Naive thymus-derived CD4-positive, alpha-beta T cell (primary cell): ENCODE results near the gene REM2. TPM values are rescaled to one million over a fixed set of nuclear protein-coding genes. Genes with fewer than 3 reads are reported as not detected.
A peak's percentile ranks its signal among the peaks of the same experiment; 100 is the strongest.

ENCODE experiments used
- ATAC-seq: fragments of 150-1000 bp; cut with Tn5 transposase; 2 replicates; pipeline ENCODE4 v1.10.0; 2021; ENCODE audit warnings: mild to moderate bottlenecking, moderate library complexity
- CTCF ChIA-PET: fragments of 350-600 bp; sonication (Branson Sonifier 250); formaldehyde crosslinking; loops from one replicate; lab custom pipeline; 2021; ENCODE audit warnings: antibody characterized with exemption; lab: Charles Lee
- POLR2A ChIA-PET: fragments of 350-600 bp; sonication (Branson Sonifier 250); formaldehyde crosslinking; loops from one replicate; lab custom pipeline; 2021; ENCODE audit warnings: antibody characterized with exemption, inconsistent platforms; lab: Charles Lee
- DNase-seq, 9 donors: peaks; one replicate each; pipeline versions ENCODE4 v3.0.0 to v3.0.0-alpha.2; 2020 to 2022; ENCODE audit warnings: mixed read lengths in 1 of 9
- H3K27ac ChIP-seq: one replicate; pipeline ENCODE4 v1.7.0; 2013; ENCODE audit warnings: mild to moderate bottlenecking, low read depth, low read length, moderate library complexity
- H3K27me3 ChIP-seq, 2 donors: one replicate each; pipeline ENCODE4 v1.7.0; 2013; ENCODE audit warnings: low read length in 2 of 2, mild to moderate bottlenecking in 2 of 2, moderate library complexity in 2 of 2; ENCODE audit not compliant: control insufficient read depth in 2 of 2, insufficient read depth in 2 of 2
- H3K36me3 ChIP-seq, 3 experiments: 1 replicate in 2 of 3; 2 replicates in 1 of 3; pipeline ENCODE4 v1.7.0; 2013; ENCODE audit warnings: low read length in 3 of 3, mild to moderate bottlenecking in 3 of 3, moderate library complexity in 1 of 3; ENCODE audit not compliant: insufficient read depth in 3 of 3, control insufficient read depth in 2 of 3
- H3K4me1 ChIP-seq, 2 donors: one replicate each; pipeline ENCODE4 v1.7.0; 2013; ENCODE audit warnings: low read length in 2 of 2, mild to moderate bottlenecking in 2 of 2, moderate library complexity in 1 of 2; ENCODE audit not compliant: control insufficient read depth in 2 of 2, insufficient read depth in 2 of 2
- H3K4me3 ChIP-seq: 2 replicates; pipeline ENCODE4 v1.7.0; 2013; ENCODE audit warnings: mild to moderate bottlenecking, low read length
- H3K9me3 ChIP-seq, 3 experiments: 1 replicate in 2 of 3; 2 replicates in 1 of 3; pipeline ENCODE4 v1.7.0; 2013; ENCODE audit warnings: low read length in 3 of 3; ENCODE audit not compliant: control insufficient read depth in 2 of 3
- H3K27ac Mint-ChIP-seq, 9 donors: one replicate each; pipeline ENCODE4 v1.8.0; 2020 to 2022; ENCODE audit warnings: mixed read lengths in 9 of 9, mild to moderate bottlenecking in 8 of 9, moderate library complexity in 5 of 9, inconsistent platforms in 2 of 9
- H3K27me3 Mint-ChIP-seq, 5 donors: one replicate each; pipeline ENCODE4 v1.8.0; 2021 to 2022; ENCODE audit warnings: mixed read lengths in 5 of 5, mild to moderate bottlenecking in 1 of 5
- H3K36me3 Mint-ChIP-seq, 5 donors: one replicate each; pipeline ENCODE4 v1.8.0; 2020 to 2022; ENCODE audit warnings: mixed read lengths in 5 of 5, mild to moderate bottlenecking in 3 of 5, inconsistent platforms in 1 of 5
- H3K4me1 Mint-ChIP-seq, 7 donors: one replicate each; pipeline ENCODE4 v1.8.0; 2020 to 2022; ENCODE audit warnings: mixed read lengths in 7 of 7, mild to moderate bottlenecking in 3 of 7, inconsistent platforms in 1 of 7
- H3K4me3 Mint-ChIP-seq, 10 donors: one replicate each; pipeline ENCODE4 v1.8.0; 2020 to 2022; ENCODE audit warnings: mild to moderate bottlenecking in 10 of 10, mixed read lengths in 10 of 10, moderate library complexity in 6 of 10, inconsistent platforms in 2 of 10
- H3K9me3 Mint-ChIP-seq, 11 donors: one replicate each; pipeline ENCODE4 v1.8.0; 2020 to 2022; ENCODE audit warnings: mixed read lengths in 11 of 11, mild to moderate bottlenecking in 4 of 11, inconsistent platforms in 1 of 11, moderate library complexity in 1 of 11
- intact Hi-C, 2 donors: fragments of 100-400 bp; cut with micrococcal nuclease; formaldehyde crosslinking; loops; one replicate each; pipeline ENCODE4 v1.15.1; 2023
- polyA plus RNA-seq, 2 donors: library from polyadenylated mRNA; unstranded; fragments of 300-500 nt; fragmentation: Illumina TruSeq; gene quantifications; one replicate each; pipeline ENCODE4 v1.2.3, GENCODE V29; 2021
- total RNA-seq, 6 experiments: library from RNA in 5 of 6; stranded (reverse) in 5 of 6; gene quantifications; 1 replicate in 5 of 6; 2 replicates in 1 of 6; pipeline ENCODE4 v1.2.3 and lab custom pipeline; 2021 to 2026

The REM2 gene
- total and polyA plus RNA-seq, 7 experiments from 2014 or later = 0.58 to 8.6 (median 3.9) TPM

- Mint-ChIP-seq H3K4me3 (no peak overlapping the region), H3K27me3 (peaks cover 5 to 33% (median 11%) of the 10 kb centered on the region in 5 donors), H3K27ac (peak overlapping the region in 1 of 9 donors; percentile 12), H3K4me1 (peaks cover 0 to 10% (median 2%) of the 10 kb centered on the region in 7 donors), H3K9me3 (no peaks in the 10 kb centered on the region), H3K36me3 (no peaks in the 10 kb centered on the region)
- H3K4me3 ChIP-seq = no peak overlapping the region
- intact Hi-C loops = no loop called here
- H3K9me3 ChIP-seq = no peaks in the 10 kb centered on the region
- H3K36me3 ChIP-seq = no peaks in the 10 kb centered on the region
- peaks cover 0 to 4% of the 10 kb centered on the region in 2 donors for H3K4me1 ChIP-seq
- no peaks in the 10 kb centered on the region for H3K27me3 ChIP-seq
- ATAC-seq (no peak), DNase-seq (no peak)
- H3K27ac ChIP-seq = no peak overlapping the region
- POLR2A ChIA-PET = no interaction called here
- CTCF ChIA-PET = interaction anchor here (1.1 kb wide), 1 partner anchor 14 kb away, joined by 4 read pairs; no protein-coding TSS in a partner anchor
These were observed 40.6 kb upstream of the REM2 start for GRCh38 chr14:22842211-22843122.

GRCh38 chr14:22843123-22843925, 39.7 kb upstream of the REM2 start:
- Mint-ChIP-seq H3K36me3 (no peaks in the 10 kb centered on the region), H3K4me1 (peaks cover 0 to 4% (median 0%) of the 10 kb centered on the region in 7 donors), H3K27ac (peak overlapping the region in 1 of 9 donors; percentile 38), H3K4me3 (no peak overlapping the region), H3K9me3 (no peaks in the 10 kb centered on the region), H3K27me3 (peaks cover 5 to 37% (median 10%) of the 10 kb centered on the region in 5 donors)
- H3K27me3 ChIP-seq = no peaks in the 10 kb centered on the region
- ATAC-seq = no peak
- DNase-seq = no peak
- ChIA-PET CTCF (interaction anchor here (1.1 kb wide), 1 partner anchor 15 kb away, joined by 4 read pairs; no protein-coding TSS in a partner anchor), POLR2A (no interaction called here)
- H3K4me1 ChIP-seq = no peaks in the 10 kb centered on the region
- H3K4me3 ChIP-seq = no peak overlapping the region
- H3K9me3 ChIP-seq = no peaks in the 10 kb centered on the region
- no peak overlapping the region for H3K27ac ChIP-seq
- H3K36me3 ChIP-seq = no peaks in the 10 kb centered on the region
- intact Hi-C loops = no loop called here

GRCh38 chr14:22844221-22845102, 38.6 kb upstream of the REM2 start:
- H3K9me3 ChIP-seq = no peaks in the 10 kb centered on the region
- H3K36me3 ChIP-seq = no peaks in the 10 kb centered on the region
- POLR2A ChIA-PET = interaction anchor here (1.2 kb wide), 1 partner anchor 266 kb away, joined by 3 read pairs; no protein-coding TSS in a partner anchor
- no peak overlapping the region for H3K4me3 ChIP-seq
- Mint-ChIP-seq H3K27me3 (peaks cover 5 to 37% (median 10%) of the 10 kb centered on the region in 5 donors), H3K9me3 (no peaks in the 10 kb centered on the region), H3K4me1 (peaks cover 0 to 3% (median 0%) of the 10 kb centered on the region in 7 donors), H3K27ac (peak overlapping the region in 1 of 9 donors; percentile 41), H3K4me3 (no peak overlapping the region), H3K36me3 (no peaks in the 10 kb centered on the region)
- no peak overlapping the region for H3K27ac ChIP-seq
- ATAC-seq = no peak
- CTCF ChIA-PET = interaction anchor here (0.8 kb wide), 1 partner anchor 286 kb away, joined by 3 read pairs; no protein-coding TSS in a partner anchor
- H3K4me1 ChIP-seq = no peaks in the 10 kb centered on the region
- no peak for DNase-seq
- intact Hi-C loops = no loop called here
- H3K27me3 ChIP-seq = no peaks in the 10 kb centered on the region

GRCh38 chr14:22845103-22845394, 38.0 kb upstream of the REM2 start:
- H3K4me1 ChIP-seq = no peaks in the 10 kb centered on the region
- POLR2A ChIA-PET = interaction anchor here (1.2 kb wide), 1 partner anchor 266 kb away, joined by 3 read pairs; no protein-coding TSS in a partner anchor
- peaks cover 5 to 37% (median 11%) of the 10 kb centered on the region in 5 donors for H3K27me3 Mint-ChIP-seq

GRCh38 chr14:22845821-22846625, 37.0 kb upstream of the REM2 start:
- intact Hi-C loops = no loop called here
- ATAC-seq (no peak), DNase-seq (no peak)
- H3K27me3 ChIP-seq = no peaks in the 10 kb centered on the region
- POLR2A ChIA-PET = no interaction called here
- H3K4me1 ChIP-seq = no peaks in the 10 kb centered on the region
- Mint-ChIP-seq H3K27me3 (peaks cover 5 to 32% (median 7%) of the 10 kb centered on the region in 5 donors), H3K27ac (peak overlapping the region in 1 of 9 donors; percentile 74), H3K4me1 (peaks cover 0 to 3% (median 0%) of the 10 kb centered on the region in 7 donors), H3K9me3 (no peaks in the 10 kb centered on the region), H3K4me3 (no peak overlapping the region), H3K36me3 (no peaks in the 10 kb centered on the region)
- no peak overlapping the region for H3K4me3 ChIP-seq
- no peaks in the 10 kb centered on the region for H3K36me3 ChIP-seq
- no peak overlapping the region for H3K27ac ChIP-seq
- H3K9me3 ChIP-seq = no peaks in the 10 kb centered on the region
- CTCF ChIA-PET = no interaction called here

More at GRCh38 chr14:22845103-22845394, 38.0 kb upstream of the REM2 start:
- Histone ChIP-seq H3K9me3 (no peaks in the 10 kb centered on the region), H3K36me3 (no peaks in the 10 kb centered on the region), H3K27ac (no peak overlapping the region), H3K27me3 (no peaks in the 10 kb centered on the region), H3K4me3 (no peak overlapping the region)
- peaks cover 0 to 3% (median 0%) of the 10 kb centered on the region in 7 donors for H3K4me1 Mint-ChIP-seq
- no peak for ATAC-seq
- no peaks in the 10 kb centered on the region for H3K9me3 Mint-ChIP-seq
- no peak overlapping the region for H3K4me3 Mint-ChIP-seq
- no peak overlapping the region for H3K27ac Mint-ChIP-seq
- DNase-seq = no peak
- CTCF ChIA-PET = no interaction called here
- intact Hi-C loops = no loop called here
- no peaks in the 10 kb centered on the region for H3K36me3 Mint-ChIP-seq
